Tibial nerve (tissue), 4 donors: ENCODE measurements around the gene ZNF410. TPM values are rescaled to one million over a fixed set of nuclear protein-coding genes. Genes with fewer than 3 reads are reported as not detected.

Experiments
- DNase-seq, 2 donors: peaks; one replicate each; pipeline ENCODE4 v3.0.0-alpha.2; 2019; ENCODE audit warnings: low spot score in 2 of 2
- H3K27ac ChIP-seq, 4 donors: fragments of 200-600 bp; sonication (generic) in 3 of 4; one replicate each; pipeline ENCODE4 v1.5.1; 2017 to 2019; ENCODE audit warnings: mild to moderate bottlenecking in 1 of 4
- H3K27me3 ChIP-seq, 2 donors: fragments of 200-600 bp; sonication (generic) in 1 of 2; one replicate each; pipeline versions ENCODE4 v1.5.1 to v1.6.0; 2017 to 2019
- H3K36me3 ChIP-seq, 3 donors: fragments of 200-600 bp; sonication (generic); one replicate each; pipeline ENCODE4 v1.5.1; 2018 to 2019
- H3K4me1 ChIP-seq, 4 donors: fragments of 200-600 bp; sonication (generic) in 3 of 4; one replicate each; pipeline ENCODE4 v1.5.1; 2017 to 2019
- H3K4me3 ChIP-seq, 4 donors: fragments of 200-600 bp; sonication (generic) in 3 of 4; one replicate each; pipeline ENCODE4 v1.5.1; 2017 to 2019; ENCODE audit warnings: mild to moderate bottlenecking in 1 of 4, moderate library complexity in 1 of 4
- H3K9me3 ChIP-seq, 4 donors: fragments of 200-600 bp; sonication (generic) in 3 of 4; one replicate each; pipeline ENCODE4 v1.5.1; 2017 to 2019
- EP300 ChIP-seq, 2 donors: sonication (generic); formaldehyde crosslinking; IDR thresholded peaks; one replicate each; pipeline ENCODE4 v1.6.1; 2017; ENCODE audit warnings: antibody characterized with exemption in 2 of 2, mild to moderate bottlenecking in 1 of 2
- POLR2A ChIP-seq, 2 donors: fragments of 450-650 bp; IDR thresholded peaks; one replicate each; pipeline ENCODE4 v1.6.1; 2017; ENCODE audit warnings: antibody characterized with exemption in 2 of 2, mild to moderate bottlenecking in 2 of 2, moderate library complexity in 2 of 2
- WGBS, 2 donors: methylation state at CpG; one replicate each; pipeline ENCODE4 v1.1.5; 2018; 5-methylcytosine and 5-hydroxymethylcytosine counted together
- total RNA-seq, 4 donors: library from RNA; depleted of rRNA; stranded (reverse); fragments of >200 nt; gene quantifications; one replicate each; pipeline ENCODE4 v1.1.0, GENCODE V29; 2016
- TF ChIP-seq, protein P1 (sequence below), 5 experiments: fragments of 200-600 bp in 3 of 5; fragments of 450-650 bp in 2 of 5; sonication (generic) in 3 of 5; IDR thresholded peaks; one replicate each; pipeline ENCODE4 v1.5.1; 2016 to 2019; ENCODE audit warnings: antibody characterized with exemption in 5 of 5, mild to moderate bottlenecking in 3 of 5, moderate library complexity in 2 of 5

Gene ZNF410
- total RNA-seq, 4 donors from 2014 or later = 42.0 to 49.8 (median 46.8) TPM

DNA sequence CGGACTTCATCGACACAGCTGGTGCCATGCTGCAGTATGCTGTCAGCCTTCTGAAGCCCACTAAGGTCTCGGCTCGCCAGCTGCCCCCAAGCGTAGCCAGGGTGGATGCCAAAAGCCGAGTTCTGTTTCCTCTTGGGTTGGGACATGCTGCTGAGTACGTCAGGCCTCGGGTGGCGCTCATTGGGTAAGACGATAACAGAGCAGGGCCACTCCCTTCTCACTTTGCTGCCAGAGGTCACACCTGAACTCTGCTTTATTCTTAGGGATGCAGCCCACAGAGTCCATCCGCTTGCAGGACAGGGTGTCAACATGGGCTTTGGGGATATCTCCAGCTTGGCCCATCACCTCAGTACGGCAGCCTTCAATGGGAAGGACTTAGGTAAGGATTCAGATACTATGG, 74.5 kb downstream of the ZNF410 start:
- TF ChIP-seq, protein P1, sequence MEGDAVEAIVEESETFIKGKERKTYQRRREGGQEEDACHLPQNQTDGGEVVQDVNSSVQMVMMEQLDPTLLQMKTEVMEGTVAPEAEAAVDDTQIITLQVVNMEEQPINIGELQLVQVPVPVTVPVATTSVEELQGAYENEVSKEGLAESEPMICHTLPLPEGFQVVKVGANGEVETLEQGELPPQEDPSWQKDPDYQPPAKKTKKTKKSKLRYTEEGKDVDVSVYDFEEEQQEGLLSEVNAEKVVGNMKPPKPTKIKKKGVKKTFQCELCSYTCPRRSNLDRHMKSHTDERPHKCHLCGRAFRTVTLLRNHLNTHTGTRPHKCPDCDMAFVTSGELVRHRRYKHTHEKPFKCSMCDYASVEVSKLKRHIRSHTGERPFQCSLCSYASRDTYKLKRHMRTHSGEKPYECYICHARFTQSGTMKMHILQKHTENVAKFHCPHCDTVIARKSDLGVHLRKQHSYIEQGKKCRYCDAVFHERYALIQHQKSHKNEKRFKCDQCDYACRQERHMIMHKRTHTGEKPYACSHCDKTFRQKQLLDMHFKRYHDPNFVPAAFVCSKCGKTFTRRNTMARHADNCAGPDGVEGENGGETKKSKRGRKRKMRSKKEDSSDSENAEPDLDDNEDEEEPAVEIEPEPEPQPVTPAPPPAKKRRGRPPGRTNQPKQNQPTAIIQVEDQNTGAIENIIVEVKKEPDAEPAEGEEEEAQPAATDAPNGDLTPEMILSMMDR (IDR thresholded peaks at IDR 0.05) = no peak
- TF ChIP-seq EP300 (IDR thresholded peaks at IDR 0.05) (no peak), POLR2A (IDR thresholded peaks at IDR 0.05) (no peak)
- Histone ChIP-seq H3K27ac (no peak overlapping the region), H3K9me3 (no peaks in the 10 kb centered on the region), H3K36me3 (peaks cover 5 to 94% (median 35%) of the 10 kb centered on the region in 3 donors), H3K27me3 (no peaks in the 10 kb centered on the region), H3K4me1 (no peaks in the 10 kb centered on the region), H3K4me3 (no peak overlapping the region)
- WGBS, 2 donors = 93 to 97% methylated on average over 12 of the region's 12 CpGs
- DNase-seq = no peak

DNA sequence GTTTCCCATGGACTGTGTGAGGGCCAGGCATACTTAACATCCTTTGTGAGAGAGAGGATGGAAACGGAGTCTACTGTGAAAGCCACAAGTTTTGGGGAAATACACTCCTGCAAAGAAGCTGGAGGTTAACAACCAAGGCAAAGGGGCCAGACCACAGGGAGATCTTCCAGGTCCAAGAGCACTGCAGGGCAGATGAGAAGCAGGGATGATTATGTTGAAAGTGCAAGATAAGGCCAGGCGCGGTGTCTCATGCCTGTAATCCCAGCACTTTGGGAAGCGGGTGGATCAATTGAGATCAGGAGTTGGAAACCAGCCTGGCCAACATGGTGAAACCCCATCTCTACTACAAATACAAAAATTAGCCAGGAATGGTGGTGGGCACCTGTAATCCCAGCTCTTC, 78.6 kb downstream of the ZNF410 start:
- no peak for DNase-seq
- Histone ChIP-seq H3K27ac (no peak overlapping the region), H3K27me3 (no peaks in the 10 kb centered on the region), H3K4me3 (no peak overlapping the region), H3K4me1 (no peaks in the 10 kb centered on the region), H3K36me3 (peaks cover 3 to 91% (median 26%) of the 10 kb centered on the region in 3 donors), H3K9me3 (no peaks in the 10 kb centered on the region)
- TF ChIP-seq, protein P1 (IDR thresholded peaks at IDR 0.05) = no peak
- TF ChIP-seq POLR2A (IDR thresholded peaks at IDR 0.05) = no peak
- TF ChIP-seq EP300 (IDR thresholded peaks at IDR 0.05) = no peak
- WGBS, 2 donors = 74 to 87% methylated on average over 4 of the region's 4 CpGs

DNA sequence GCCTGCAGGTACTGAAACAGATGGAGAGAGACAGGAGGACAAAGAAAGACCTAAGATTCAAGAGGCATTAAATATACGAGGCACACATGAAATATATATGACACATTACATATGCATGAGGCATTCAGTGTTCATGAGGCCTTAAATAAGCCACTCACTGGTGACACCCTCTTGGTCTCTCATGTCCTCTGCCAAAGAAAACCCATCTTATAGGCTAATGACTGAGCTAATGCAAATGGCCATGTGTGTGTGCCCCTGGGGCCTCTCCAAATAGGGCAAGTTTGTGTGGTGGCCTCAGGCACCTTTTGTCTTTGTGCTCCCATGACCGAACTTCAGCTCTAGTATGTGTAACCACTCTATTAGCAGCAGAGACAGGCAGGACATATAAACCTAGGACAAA, 82.2 kb downstream of the ZNF410 start:
- 78 to 79% methylated on average over 2 of the region's 2 CpGs for WGBS, 2 donors
- no peaks in the 10 kb centered on the region for H3K4me1 ChIP-seq
- H3K27ac ChIP-seq = no peak overlapping the region
- H3K4me3 ChIP-seq = no peak overlapping the region
- no peaks in the 10 kb centered on the region for H3K27me3 ChIP-seq
- TF ChIP-seq EP300 (IDR thresholded peaks at IDR 0.05) (no peak), POLR2A (IDR thresholded peaks at IDR 0.05) (no peak)
- TF ChIP-seq, protein P1 (IDR thresholded peaks at IDR 0.05) = no peak
- no peak for DNase-seq
- peaks cover 3 to 92% (median 5%) of the 10 kb centered on the region in 3 donors for H3K36me3 ChIP-seq
- H3K9me3 ChIP-seq = no peaks in the 10 kb centered on the region

DNA sequence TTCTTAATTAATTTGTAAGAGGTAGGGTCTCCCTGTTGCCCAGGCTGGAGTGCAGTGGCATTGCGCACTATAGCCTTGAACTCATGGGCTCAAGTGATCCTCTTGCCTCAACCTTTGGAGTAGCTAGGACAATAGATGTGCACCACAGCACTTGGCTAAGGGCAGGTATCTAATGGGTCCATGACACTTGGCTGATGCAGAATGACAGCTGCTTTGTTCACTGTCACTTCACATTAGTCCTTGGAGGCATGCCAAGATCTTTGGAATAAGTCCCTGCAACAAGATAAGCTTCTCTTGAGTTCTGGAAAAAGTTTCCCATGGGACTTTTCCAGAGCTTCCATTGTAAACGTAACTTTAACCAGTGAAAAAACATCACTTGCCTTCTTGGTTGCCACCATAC, 86.8 kb downstream of the ZNF410 start:
- 62 to 65% methylated on average over 2 of the region's 2 CpGs for WGBS, 2 donors
- H3K4me3 ChIP-seq = no peak overlapping the region
- no peak overlapping the region for H3K27ac ChIP-seq
- H3K4me1 ChIP-seq = no peaks in the 10 kb centered on the region
- no peaks in the 10 kb centered on the region for H3K27me3 ChIP-seq
- H3K36me3 ChIP-seq = peaks cover 3 to 92% (median 5%) of the 10 kb centered on the region in 3 donors
- DNase-seq = no peak
- no peaks in the 10 kb centered on the region for H3K9me3 ChIP-seq
- TF ChIP-seq POLR2A (IDR thresholded peaks at IDR 0.05) = no peak
- no peak for TF ChIP-seq EP300 (IDR thresholded peaks at IDR 0.05)
- TF ChIP-seq, protein P1 (IDR thresholded peaks at IDR 0.05) = no peak

DNA sequence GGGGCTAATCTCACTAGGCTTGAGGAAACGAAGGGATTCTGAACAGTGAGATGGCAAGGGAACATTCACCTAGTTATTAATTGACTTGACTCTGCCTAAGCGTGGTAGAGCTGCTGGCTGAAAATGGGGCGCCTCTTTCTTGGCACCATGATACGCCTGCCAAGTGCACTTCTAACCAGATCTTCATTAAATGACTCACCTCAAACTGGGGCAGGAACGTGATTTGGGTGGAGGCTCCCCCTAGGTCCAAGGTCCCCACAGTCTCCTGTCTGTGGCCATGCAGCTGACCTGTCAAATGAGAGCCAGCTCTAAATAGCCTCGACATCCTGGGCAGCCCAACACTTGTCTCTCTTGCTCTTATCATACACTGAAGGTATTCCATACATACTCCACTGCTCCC, 89.5 kb downstream of the ZNF410 start:
- no peak overlapping the region for H3K27ac ChIP-seq
- no peak overlapping the region for H3K4me3 ChIP-seq
- peaks cover 0 to 81% (median 0%) of the 10 kb centered on the region in 3 donors for H3K36me3 ChIP-seq
- no peaks in the 10 kb centered on the region for H3K4me1 ChIP-seq
- WGBS, 2 donors = 88 to 95% methylated on average over 6 of the region's 6 CpGs
- TF ChIP-seq, protein P1 (IDR thresholded peaks at IDR 0.05) = no peak
- no peak for TF ChIP-seq POLR2A (IDR thresholded peaks at IDR 0.05)
- TF ChIP-seq EP300 (IDR thresholded peaks at IDR 0.05) = no peak
- DNase-seq = no peak
- no peaks in the 10 kb centered on the region for H3K27me3 ChIP-seq
- no peaks in the 10 kb centered on the region for H3K9me3 ChIP-seq
